Measurements from ENCODE around the gene THRB. TPM values are rescaled to one million over a fixed set of nuclear protein-coding genes. Genes with fewer than 3 reads are reported as not detected.

THRB gene
- total and polyA plus RNA-seq, 2 experiments from 2014 or later: 0.49 to 0.57 TPM

DNA sequence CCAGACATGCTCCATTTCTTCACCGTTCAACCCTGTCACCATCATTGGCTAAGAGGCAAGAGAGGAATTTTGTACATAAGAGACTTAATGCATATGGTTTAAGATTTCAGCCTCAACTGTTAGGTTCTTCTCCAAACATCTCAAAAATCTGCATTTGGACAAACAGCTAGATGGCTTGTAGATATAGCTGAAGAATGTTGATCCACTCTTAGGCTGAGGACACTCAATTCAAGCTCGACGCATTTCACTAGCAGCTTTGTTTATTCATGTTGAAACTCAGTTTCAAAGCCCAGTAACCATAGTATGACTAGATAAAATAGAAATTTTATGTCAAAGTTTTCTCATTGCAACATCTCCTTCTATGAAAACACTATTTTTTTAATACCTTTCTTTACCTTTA is 208.2 kb downstream of the THRB start:
- Histone ChIP-seq H3K36me3 (no peaks in the 10 kb centered on the region), H3K9me3 (ENCODE audit: low read depth) (no peaks in the 10 kb centered on the region), H3K27me3 (no peaks in the 10 kb centered on the region), H3K4me3 (no peak overlapping the region), H3K27ac (no peak overlapping the region), H3K4me1 (ENCODE audit: low read depth) (no peaks in the 10 kb centered on the region)
- TF ChIP-seq CTCF (IDR thresholded peaks at IDR 0.05; ENCODE audit: low read depth, low read length): no peak
- DNase-seq (ENCODE audit: low read depth in 1 of 2, low spot score in 1 of 2): no peak

DNA sequence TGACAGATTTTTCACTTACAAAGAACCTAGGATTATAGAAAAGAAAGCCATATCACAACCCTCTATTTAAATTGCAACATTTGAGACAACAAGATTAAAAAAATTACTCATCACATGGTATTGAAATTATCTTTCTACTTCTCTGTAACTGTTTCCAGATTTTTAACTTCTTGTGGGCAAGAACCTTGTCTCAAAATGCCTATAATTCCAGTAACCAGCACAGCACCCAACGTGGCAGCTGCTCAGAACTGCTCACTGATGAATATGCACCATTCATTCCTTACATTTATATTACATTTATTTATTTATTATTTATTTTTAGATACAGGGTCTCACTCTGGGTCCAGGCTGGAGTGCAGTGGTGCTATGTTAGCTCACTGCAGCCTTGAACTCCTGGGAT is 216.1 kb downstream of the THRB start:
- Histone ChIP-seq H3K36me3 (no peaks in the 10 kb centered on the region), H3K4me1 (ENCODE audit: low read depth) (no peaks in the 10 kb centered on the region), H3K27me3 (peaks cover 5% of the 10 kb centered on the region), H3K4me3 (no peak overlapping the region), H3K9me3 (ENCODE audit: low read depth) (no peaks in the 10 kb centered on the region), H3K27ac (no peak overlapping the region)
- DNase-seq (ENCODE audit: low read depth in 1 of 2, low spot score in 1 of 2): no peak
- TF ChIP-seq CTCF (IDR thresholded peaks at IDR 0.05; ENCODE audit: low read depth, low read length): no peak

DNA sequence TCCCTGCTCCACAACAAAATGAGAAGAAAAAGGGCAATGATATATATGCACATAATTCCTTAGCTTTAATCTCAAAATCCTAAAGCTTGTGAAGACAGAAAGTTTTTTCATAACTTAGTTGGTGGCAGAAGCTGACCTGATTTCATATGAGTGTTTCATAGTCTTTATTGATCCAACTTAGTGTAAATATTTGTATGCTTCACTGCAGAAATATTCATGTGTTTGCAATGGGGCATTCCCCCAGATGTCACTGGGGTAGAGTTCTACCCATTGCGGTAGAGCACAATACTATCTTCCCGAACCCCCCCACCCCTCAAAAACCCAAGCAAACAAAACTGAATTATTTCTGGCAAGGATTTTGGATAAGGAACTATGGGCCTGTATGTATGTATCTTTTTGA is 221.2 kb downstream of the THRB start:
- no peak for TF ChIP-seq CTCF (IDR thresholded peaks at IDR 0.05; ENCODE audit: low read depth, low read length)
- H3K36me3 ChIP-seq: no peaks in the 10 kb centered on the region
- H3K4me3 ChIP-seq: no peak overlapping the region
- DNase-seq (ENCODE audit: low read depth in 1 of 2, low spot score in 1 of 2): no peak
- H3K9me3 ChIP-seq (ENCODE audit: low read depth): no peaks in the 10 kb centered on the region
- no peak overlapping the region for H3K27ac ChIP-seq
- peaks cover 5% of the 10 kb centered on the region for H3K27me3 ChIP-seq
- H3K4me1 ChIP-seq (ENCODE audit: low read depth): no peaks in the 10 kb centered on the region

- no peaks in the 10 kb centered on the region for H3K36me3 ChIP-seq
- H3K9me3 ChIP-seq (ENCODE audit: low read depth): no peaks in the 10 kb centered on the region
- no peak overlapping the region for H3K27ac ChIP-seq
- TF ChIP-seq CTCF (IDR thresholded peaks at IDR 0.05; ENCODE audit: low read depth, low read length): no peak
- H3K4me1 ChIP-seq (ENCODE audit: low read depth): no peaks in the 10 kb centered on the region
- no peak for DNase-seq (ENCODE audit: low read depth in 1 of 2, low spot score in 1 of 2)
- peaks cover 5% of the 10 kb centered on the region for H3K27me3 ChIP-seq
- no peak overlapping the region for H3K4me3 ChIP-seq
Measured at GRCh38 chr3:24272875-24273274, 221.8 kb downstream of the THRB start.

GRCh38 chr3:24272408-24272807 is 222.2 kb downstream of the THRB start:
- no peak overlapping the region for H3K27ac ChIP-seq
- TF ChIP-seq CTCF (IDR thresholded peaks at IDR 0.05; ENCODE audit: low read depth, low read length): no peak

GRCh38 chr3:24271228-24271627 is 223.4 kb downstream of the THRB start:
- Histone ChIP-seq H3K36me3 (no peaks in the 10 kb centered on the region), H3K4me3 (no peak overlapping the region), H3K9me3 (ENCODE audit: low read depth) (no peaks in the 10 kb centered on the region), H3K4me1 (ENCODE audit: low read depth) (no peaks in the 10 kb centered on the region), H3K27me3 (peaks cover 5% of the 10 kb centered on the region), H3K27ac (no peak overlapping the region)
- TF ChIP-seq CTCF (IDR thresholded peaks at IDR 0.05; ENCODE audit: low read depth, low read length): no peak
- no peak for DNase-seq (ENCODE audit: low read depth in 1 of 2, low spot score in 1 of 2)

More at GRCh38 chr3:24272408-24272807, 222.2 kb downstream of the THRB start:
- no peaks in the 10 kb centered on the region for H3K9me3 ChIP-seq (ENCODE audit: low read depth)
- H3K27me3 ChIP-seq: peaks cover 5% of the 10 kb centered on the region
- no peaks in the 10 kb centered on the region for H3K4me1 ChIP-seq (ENCODE audit: low read depth)
- DNase-seq (ENCODE audit: low read depth in 1 of 2, low spot score in 1 of 2): no peak
- H3K4me3 ChIP-seq: no peak overlapping the region
- H3K36me3 ChIP-seq: no peaks in the 10 kb centered on the region
